ENCODE measurements around the gene FAXC. TPM values are rescaled to one million over a fixed set of nuclear protein-coding genes. Genes with fewer than 3 reads are reported as not detected.
A peak's percentile ranks its signal among the peaks of the same experiment; 100 is the strongest.

The FAXC gene
- total and polyA plus RNA-seq, 9 donors, result 0.78 to 8.1 (median 2.5) TPM

DNA sequence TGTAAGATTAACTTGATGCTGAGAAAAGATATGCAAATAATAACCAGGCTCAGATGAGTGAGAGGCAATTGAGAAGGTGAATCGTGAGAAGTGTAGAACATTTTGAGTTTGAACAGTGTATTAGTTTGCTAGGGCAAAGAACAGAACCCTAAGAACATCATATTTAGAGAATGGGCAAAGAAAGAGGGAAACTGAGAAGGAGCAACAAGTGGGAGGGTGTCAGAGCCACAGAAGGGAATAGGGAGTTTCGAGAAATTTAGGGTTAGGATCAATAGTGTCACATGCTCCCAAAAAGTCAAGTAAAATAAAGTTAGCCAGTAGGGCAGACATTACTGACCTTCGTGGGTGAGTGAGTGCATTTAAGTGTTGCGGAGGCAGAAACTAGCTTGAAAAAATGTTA lies 5.5 kb upstream of the FAXC start:
- Histone ChIP-seq H3K9me3 (no peaks in the 10 kb centered on the region), H3K36me3 (no peaks in the 10 kb centered on the region), H3K4me1 (ENCODE audit: insufficient read depth) (no peaks in the 10 kb centered on the region), H3K4me3 (no peak overlapping the region), H3K27ac (no peak overlapping the region), H3K27me3 (no peaks in the 10 kb centered on the region)
- TF ChIP-seq, protein P1, sequence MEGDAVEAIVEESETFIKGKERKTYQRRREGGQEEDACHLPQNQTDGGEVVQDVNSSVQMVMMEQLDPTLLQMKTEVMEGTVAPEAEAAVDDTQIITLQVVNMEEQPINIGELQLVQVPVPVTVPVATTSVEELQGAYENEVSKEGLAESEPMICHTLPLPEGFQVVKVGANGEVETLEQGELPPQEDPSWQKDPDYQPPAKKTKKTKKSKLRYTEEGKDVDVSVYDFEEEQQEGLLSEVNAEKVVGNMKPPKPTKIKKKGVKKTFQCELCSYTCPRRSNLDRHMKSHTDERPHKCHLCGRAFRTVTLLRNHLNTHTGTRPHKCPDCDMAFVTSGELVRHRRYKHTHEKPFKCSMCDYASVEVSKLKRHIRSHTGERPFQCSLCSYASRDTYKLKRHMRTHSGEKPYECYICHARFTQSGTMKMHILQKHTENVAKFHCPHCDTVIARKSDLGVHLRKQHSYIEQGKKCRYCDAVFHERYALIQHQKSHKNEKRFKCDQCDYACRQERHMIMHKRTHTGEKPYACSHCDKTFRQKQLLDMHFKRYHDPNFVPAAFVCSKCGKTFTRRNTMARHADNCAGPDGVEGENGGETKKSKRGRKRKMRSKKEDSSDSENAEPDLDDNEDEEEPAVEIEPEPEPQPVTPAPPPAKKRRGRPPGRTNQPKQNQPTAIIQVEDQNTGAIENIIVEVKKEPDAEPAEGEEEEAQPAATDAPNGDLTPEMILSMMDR (IDR thresholded peaks at IDR 0.05), result no peak
- TF ChIP-seq EP300 (IDR thresholded peaks at IDR 0.05) (no peak), POLR2A (IDR thresholded peaks at IDR 0.05) (no peak)
- no peak for DNase-seq
- WGBS, 3 donors, result 72 to 76% (median 75%) methylated on average over 4 of the region's 4 CpGs
- intact Hi-C loops (cut with DNase I), result no loop called here

DNA sequence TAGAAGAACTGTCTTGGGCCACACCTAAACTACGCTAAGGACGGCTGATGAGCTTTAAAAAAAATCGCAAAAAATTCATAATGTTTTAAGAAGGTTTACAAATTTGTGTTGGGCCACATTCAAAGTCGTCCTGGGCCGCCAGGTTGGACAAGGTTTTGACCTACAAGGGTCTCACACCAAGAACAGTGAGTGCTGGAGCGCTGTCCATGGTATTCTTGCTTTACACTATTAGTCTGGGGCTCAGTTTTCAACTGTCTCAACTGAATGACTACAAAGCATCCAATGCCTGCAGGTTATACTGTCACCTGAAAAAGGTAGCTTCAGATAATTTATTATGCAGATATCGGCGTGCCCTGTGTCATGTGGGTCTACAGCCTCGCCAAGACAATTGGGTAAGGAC lies 3.7 kb upstream of the FAXC start:
- H3K9me3 ChIP-seq, result no peaks in the 10 kb centered on the region
- TF ChIP-seq POLR2A (IDR thresholded peaks at IDR 0.05) (no peak), EP300 (IDR thresholded peaks at IDR 0.05) (no peak)
- TF ChIP-seq, protein P1 (IDR thresholded peaks at IDR 0.05), result no peak
- no peak overlapping the region for H3K4me3 ChIP-seq
- no peak overlapping the region for H3K27ac ChIP-seq
- H3K27me3 ChIP-seq, result no peaks in the 10 kb centered on the region
- 60 to 67% (median 67%) methylated on average over 9 of the region's 9 CpGs for WGBS, 3 donors
- no peaks in the 10 kb centered on the region for H3K4me1 ChIP-seq (ENCODE audit: insufficient read depth)
- no peaks in the 10 kb centered on the region for H3K36me3 ChIP-seq
- intact Hi-C loops (cut with DNase I), result no loop called here
- no peak for DNase-seq

DNA sequence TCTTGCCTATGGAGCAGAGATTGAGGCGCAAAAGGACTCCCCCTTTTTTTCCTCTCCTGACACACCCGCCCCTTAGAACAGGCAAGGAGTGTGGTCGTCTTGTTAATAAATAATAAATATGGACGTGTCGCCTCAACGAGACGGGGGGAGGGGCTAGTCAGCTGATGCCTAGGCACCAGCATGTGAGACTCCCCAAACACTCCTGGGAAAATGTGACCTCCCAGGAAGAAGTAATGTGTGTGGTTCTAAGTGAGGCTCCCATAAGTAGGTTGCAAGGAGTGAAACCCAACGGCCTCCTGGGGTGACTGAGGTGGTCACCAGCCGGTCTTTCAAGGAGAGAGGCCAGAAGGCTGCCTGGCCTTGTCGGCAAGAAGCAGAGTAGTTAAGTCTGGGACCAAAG lies 1.1 kb upstream of the FAXC start:
- no peak for TF ChIP-seq POLR2A (IDR thresholded peaks at IDR 0.05)
- TF ChIP-seq, protein P1 (IDR thresholded peaks at IDR 0.05), result no peak
- TF ChIP-seq EP300 (IDR thresholded peaks at IDR 0.05), result no peak
- no peaks in the 10 kb centered on the region for H3K4me1 ChIP-seq (ENCODE audit: insufficient read depth)
- H3K9me3 ChIP-seq, result no peaks in the 10 kb centered on the region
- intact Hi-C loops (cut with DNase I), result no loop called here
- no peak for DNase-seq
- no peak overlapping the region for H3K27ac ChIP-seq
- H3K27me3 ChIP-seq, result no peaks in the 10 kb centered on the region
- no peaks in the 10 kb centered on the region for H3K36me3 ChIP-seq
- 18 to 24% (median 23%) methylated on average over 10 of the region's 10 CpGs for WGBS, 3 donors
- no peak overlapping the region for H3K4me3 ChIP-seq

DNA sequence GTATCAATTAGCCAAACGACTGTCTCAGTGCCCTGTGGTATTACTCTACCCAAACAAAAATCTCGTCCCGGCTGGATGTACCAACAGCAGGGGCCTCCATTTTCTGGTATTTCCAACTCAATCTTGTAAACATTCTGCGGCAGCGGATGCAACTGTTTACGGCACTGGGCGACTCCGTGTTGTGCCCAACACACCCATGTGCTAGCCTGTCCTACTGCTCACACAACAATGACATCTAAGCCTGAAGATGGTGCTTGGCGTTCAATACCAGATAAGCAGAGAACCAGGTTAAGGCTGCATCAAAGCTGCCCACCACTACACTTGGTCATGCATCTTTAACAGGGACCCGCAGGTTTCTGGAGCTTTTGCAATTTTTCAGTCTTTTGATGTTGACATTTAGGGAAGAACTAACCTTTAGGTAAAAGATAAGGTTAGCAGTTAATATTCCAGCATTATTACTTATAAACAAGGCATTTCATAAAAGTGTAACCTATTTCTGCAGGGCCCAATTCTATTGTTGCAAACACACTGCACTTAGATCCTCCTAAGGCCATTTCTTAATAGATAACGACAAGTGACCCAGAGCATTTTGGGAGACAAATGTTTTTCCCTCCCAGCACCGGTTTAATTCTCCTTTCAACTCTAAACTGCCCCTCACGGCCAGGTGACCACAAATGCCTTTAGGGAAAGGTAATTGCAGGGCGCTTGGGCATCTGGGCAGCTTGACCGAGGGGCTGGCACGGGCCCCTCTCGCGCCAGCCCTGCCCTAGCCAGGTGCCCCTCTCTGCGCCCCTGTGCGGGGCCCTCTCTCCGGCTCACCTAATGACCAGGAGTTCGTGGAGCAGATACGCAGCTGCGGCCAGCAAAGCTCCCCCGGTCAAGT lies 945 bp downstream of the FAXC start:
- intact Hi-C loops (cut with DNase I), result no loop called here
- Histone ChIP-seq H3K9me3 (no peaks in the 10 kb centered on the region), H3K27ac (no peak overlapping the region), H3K4me3 (peak overlapping the region; percentile 62), H3K4me1 (ENCODE audit: insufficient read depth) (no peaks in the 10 kb centered on the region), H3K36me3 (no peaks in the 10 kb centered on the region), H3K27me3 (no peaks in the 10 kb centered on the region)
- no peak for DNase-seq
- 43 to 45% (median 43%) methylated on average over 25 of the region's 25 CpGs for WGBS, 3 donors
- TF ChIP-seq EP300 (IDR thresholded peaks at IDR 0.05) (no peak), POLR2A (IDR thresholded peaks at IDR 0.05) (no peak)
- TF ChIP-seq, protein P1 (IDR thresholded peaks at IDR 0.05), result no peak

Data from ovary (tissue), 9 donors.